ENCODE data around the gene NME8.

The NME8 gene

DNA sequence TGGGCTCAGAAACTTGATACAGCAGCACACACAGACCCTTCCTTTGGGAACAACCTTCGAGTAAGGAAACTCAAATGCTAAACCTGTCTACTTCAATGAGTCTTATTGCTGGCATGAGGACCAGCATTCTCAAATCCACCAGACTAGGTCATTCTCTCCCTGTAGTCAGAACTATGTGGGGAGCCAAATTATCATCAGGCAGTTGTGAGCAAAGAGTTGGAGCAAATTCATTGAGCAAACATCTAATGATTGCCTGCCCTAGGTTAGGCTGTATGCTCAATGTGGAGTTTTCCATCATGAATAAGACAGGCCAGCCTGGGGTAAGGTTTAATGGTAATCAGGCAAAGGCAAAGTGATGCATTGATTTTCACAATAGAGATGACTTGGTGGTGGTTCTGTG, 75.6 kb downstream of the NME8 start:
- Histone ChIP-seq H3K36me3 (no peaks in the 10 kb centered on the region; the same call in 1 of the 2 replicates), H3K27ac (no peak overlapping the region), H3K4me3 (ENCODE audit: low read depth, low read length) (no peak overlapping the region), H3K9me3 (ENCODE audit: severe bottlenecking) (no peaks in the 10 kb centered on the region), H3K27me3 (ENCODE audit: insufficient read depth, low read depth, severe bottlenecking) (no peaks in the 10 kb centered on the region)
- TF ChIP-seq CTCF (IDR thresholded peaks at IDR 0.05; ENCODE audit: low read depth, low read length) = no peak
- no peak for DNase-seq

DNA sequence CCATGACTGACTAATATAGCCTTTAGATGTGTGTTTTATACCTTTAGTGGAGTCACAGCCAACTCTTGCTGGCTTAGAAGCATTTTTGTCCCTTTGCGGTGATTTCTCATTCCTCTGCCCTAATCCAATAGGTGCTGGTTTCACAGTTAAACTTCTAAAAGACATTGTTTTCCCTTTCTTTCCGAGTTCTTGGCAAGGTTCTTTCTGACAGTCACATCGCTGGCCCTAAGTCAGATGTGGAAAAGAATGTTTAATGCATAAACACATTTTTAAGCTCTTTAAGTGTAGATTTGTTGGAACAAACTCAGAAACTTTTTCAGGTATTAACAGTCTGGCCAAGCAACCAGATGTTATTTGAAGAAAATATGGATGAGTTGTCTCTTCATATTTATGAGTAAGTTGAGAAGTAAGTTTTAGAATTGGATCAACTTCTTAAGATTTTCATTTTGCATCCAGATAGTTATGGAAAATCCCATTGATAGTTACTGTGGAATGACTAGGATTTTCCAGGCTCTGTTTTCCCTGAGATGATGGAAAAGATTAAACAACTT, 76.2 kb downstream of the NME8 start:
- no peak for TF ChIP-seq CTCF (IDR thresholded peaks at IDR 0.05; ENCODE audit: low read depth, low read length)

GRCh38 chr7:37925620-37926019, 77.2 kb downstream of the NME8 start:
- no peak overlapping the region for H3K27ac ChIP-seq
- no peak overlapping the region for H3K4me3 ChIP-seq (ENCODE audit: low read depth, low read length)
- TF ChIP-seq CTCF (IDR thresholded peaks at IDR 0.05; ENCODE audit: low read depth, low read length) = no peak
- H3K36me3 ChIP-seq = no peaks in the 10 kb centered on the region; the same call in 1 of the 2 replicates
- no peak for DNase-seq
- H3K9me3 ChIP-seq (ENCODE audit: severe bottlenecking) = no peaks in the 10 kb centered on the region
- no peaks in the 10 kb centered on the region for H3K27me3 ChIP-seq (ENCODE audit: insufficient read depth, low read depth, severe bottlenecking)

More for the DNA sequence above, 76.2 kb downstream of the NME8 start:
- no peak for DNase-seq
- Histone ChIP-seq H3K36me3 (no peaks in the 10 kb centered on the region; the same call in 1 of the 2 replicates), H3K27me3 (ENCODE audit: insufficient read depth, low read depth, severe bottlenecking) (no peaks in the 10 kb centered on the region), H3K9me3 (ENCODE audit: severe bottlenecking) (no peaks in the 10 kb centered on the region), H3K27ac (no peak overlapping the region), H3K4me3 (ENCODE audit: low read depth, low read length) (no peak overlapping the region)

GRCh38 chr7:37927773-37928444, 79.5 kb downstream of the NME8 start:
- no peaks in the 10 kb centered on the region; the same call in 1 of the 2 replicates for H3K36me3 ChIP-seq
- H3K27ac ChIP-seq = no peak overlapping the region
- TF ChIP-seq CTCF (IDR thresholded peaks at IDR 0.05; ENCODE audit: low read depth, low read length) = no peak
- H3K9me3 ChIP-seq (ENCODE audit: severe bottlenecking) = no peaks in the 10 kb centered on the region
- no peak overlapping the region for H3K4me3 ChIP-seq (ENCODE audit: low read depth, low read length)
- H3K27me3 ChIP-seq (ENCODE audit: insufficient read depth, low read depth, severe bottlenecking) = no peaks in the 10 kb centered on the region
- DNase-seq = no peak

DNA sequence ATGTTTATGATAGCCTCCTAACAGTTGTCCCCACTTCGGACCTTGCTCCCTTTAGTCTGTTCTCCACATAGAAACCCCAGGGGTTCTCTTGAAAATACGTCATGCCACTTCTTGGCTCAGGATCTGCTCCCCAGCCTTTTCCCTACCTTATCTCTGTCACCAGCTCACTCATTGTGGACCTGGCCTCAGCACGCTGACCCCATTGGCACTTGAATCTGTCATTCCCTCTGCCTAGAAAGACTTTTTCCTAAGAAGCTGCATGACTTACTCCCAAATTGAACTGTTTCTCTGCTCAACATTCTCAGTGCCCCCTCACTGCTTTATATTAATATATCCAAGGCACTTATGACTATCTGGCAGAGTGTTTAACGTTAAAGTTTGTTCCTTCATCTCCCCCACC, 80.5 kb downstream of the NME8 start:
- Histone ChIP-seq H3K9me3 (ENCODE audit: severe bottlenecking) (no peaks in the 10 kb centered on the region), H3K27ac (no peak overlapping the region), H3K4me3 (ENCODE audit: low read depth, low read length) (no peak overlapping the region), H3K36me3 (no peaks in the 10 kb centered on the region; the same call in 1 of the 2 replicates), H3K27me3 (ENCODE audit: insufficient read depth, low read depth, severe bottlenecking) (no peaks in the 10 kb centered on the region)
- DNase-seq = no peak
- TF ChIP-seq CTCF (IDR thresholded peaks at IDR 0.05; ENCODE audit: low read depth, low read length) = no peak
